Right ventricle myocardium superior (tissue), 1 donor: ENCODE results near the gene AKAP12. TPM values are rescaled to one million over a fixed set of nuclear protein-coding genes. Genes with fewer than 3 reads are reported as not detected.
"Not testable (repeated sequence)": the region's sequence is repeated elsewhere in the genome, so short reads cannot be mapped to it uniquely, and the experiment has no call there.

ENCODE experiments used
- ATAC-seq: fragments of 200-7000 bp; cut with Tn5 transposase; one replicate; pipeline ENCODE4 v1.9.1; 2020; ENCODE audit warnings: mild to moderate bottlenecking; ENCODE audit not compliant: poor library complexity
- DNase-seq: peaks from one replicate; pipeline ENCODE4 v3.0.0-alpha.2; 2020
- intact Hi-C: fragments of 100-400 bp; cut with DNase I; formaldehyde crosslinking; loops from one replicate; pipeline ENCODE4 v1.11.2; 2022
- total RNA-seq: library from RNA; stranded (reverse); fragmentation: NEBNext Ultra II Directional; extraction: Animal tissue kit (Norgen Biotek cat#: 25700); gene quantifications from one replicate; pipeline ENCODE4 v1.2.1, GENCODE V29; 2021
- donor health status: DM: no; HTN: yes; CAD: no; lungs with severe emphysema.

The AKAP12 gene
- total RNA-seq, 1 donor from 2014 or later = 13.9 TPM

DNA sequence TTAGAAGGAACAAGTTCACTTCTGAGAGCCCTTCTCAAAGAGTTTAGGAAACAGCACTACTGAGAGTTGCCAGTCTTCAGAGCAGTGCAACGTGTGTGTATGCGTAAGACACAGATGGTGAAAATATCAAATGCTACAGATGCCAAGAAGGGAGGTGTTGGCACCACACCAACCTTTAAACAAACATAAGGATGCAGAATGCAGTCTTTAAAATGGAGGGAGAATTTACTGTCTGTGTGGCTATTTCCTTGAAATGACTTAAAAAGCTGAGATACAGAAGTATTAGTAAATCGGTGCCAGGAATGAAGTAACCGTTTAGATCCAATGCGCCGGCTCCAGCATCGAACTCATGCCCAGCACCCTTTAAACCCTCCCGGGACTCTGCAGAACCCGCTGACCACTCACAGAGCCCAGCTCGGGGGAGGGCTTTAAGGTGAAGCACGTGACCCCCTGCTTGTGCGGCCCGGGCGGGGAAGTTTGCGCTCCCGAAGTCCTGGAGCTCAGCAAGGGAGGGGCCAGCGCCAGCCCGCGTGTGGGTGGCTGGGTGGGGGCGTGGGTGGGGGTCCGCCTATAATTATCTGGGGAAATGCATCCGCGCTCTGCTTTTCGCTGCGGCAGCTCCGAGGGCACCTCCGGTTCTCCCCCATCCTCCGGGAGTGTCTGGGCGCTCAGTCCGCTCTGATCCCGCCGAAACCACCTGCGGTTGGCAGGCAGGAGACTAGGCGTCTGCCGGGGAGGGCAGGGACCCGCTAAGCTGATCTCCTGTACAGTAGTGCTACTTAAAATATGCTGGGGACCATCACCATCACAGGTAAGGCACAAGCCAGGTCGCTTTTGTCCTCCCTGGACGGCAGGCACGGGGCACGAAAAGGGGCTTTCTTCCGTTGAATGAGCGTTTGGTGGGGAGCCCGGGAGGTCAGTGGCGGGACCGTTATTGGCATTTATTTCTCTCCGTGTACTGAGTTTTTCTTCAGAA lies 85.6 kb downstream of the AKAP12 start:
- peak; percentile 76 for ATAC-seq
- intact Hi-C loops = loop anchor here (2.0 to 5.0 kb wide), 2 partner anchors 313 to 433 kb away; no protein-coding TSS in a partner anchor
- DNase-seq = peak; percentile 74

- intact Hi-C loops = loop anchor here (5.0 kb wide), 1 partner anchor 434 kb away; no protein-coding TSS in a partner anchor
- no peak for ATAC-seq
Measured at GRCh38 chr6:151326116-151326825, 86.5 kb downstream of the AKAP12 start.

GRCh38 chr6:151327101-151327500 lies 87.3 kb downstream of the AKAP12 start:
- ATAC-seq = no peak
- intact Hi-C loops = loop anchor here (5.0 kb wide), 1 partner anchor 435 kb away; no protein-coding TSS in a partner anchor
- DNase-seq = no peak

More at GRCh38 chr6:151326116-151326825, 86.5 kb downstream of the AKAP12 start:
- no peak for DNase-seq

DNA sequence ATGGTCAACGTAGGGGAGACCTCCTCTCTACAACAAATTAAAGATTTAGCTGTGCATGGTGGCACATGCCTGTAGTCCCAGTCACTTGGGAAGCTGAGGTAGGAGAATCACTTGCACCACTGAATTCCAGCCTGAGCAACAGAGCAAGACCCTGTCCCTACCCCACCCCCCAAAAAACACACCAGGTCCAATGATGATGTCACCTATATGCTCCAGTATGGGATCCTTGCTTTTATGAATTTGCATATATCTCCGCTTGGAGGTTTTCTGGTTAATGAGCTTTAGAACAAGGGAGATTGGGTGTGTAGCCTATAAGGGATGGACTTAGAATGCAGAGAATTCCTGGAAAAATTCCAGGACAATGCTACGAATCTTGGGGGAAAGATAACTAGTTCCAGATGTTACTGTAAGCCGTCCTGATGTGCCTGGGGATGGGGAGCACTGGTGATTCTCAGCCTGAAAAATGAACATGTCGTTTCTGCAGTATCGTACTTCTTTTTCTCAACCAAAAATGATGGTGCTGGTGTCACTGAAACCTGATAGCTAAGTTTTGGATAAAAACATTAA lies 90.4 kb downstream of the AKAP12 start:
- no peak for DNase-seq
- intact Hi-C loops = loop anchor here (10.0 kb wide), 1 partner anchor 915 kb away; no protein-coding TSS in a partner anchor
- ATAC-seq = no peak

DNA sequence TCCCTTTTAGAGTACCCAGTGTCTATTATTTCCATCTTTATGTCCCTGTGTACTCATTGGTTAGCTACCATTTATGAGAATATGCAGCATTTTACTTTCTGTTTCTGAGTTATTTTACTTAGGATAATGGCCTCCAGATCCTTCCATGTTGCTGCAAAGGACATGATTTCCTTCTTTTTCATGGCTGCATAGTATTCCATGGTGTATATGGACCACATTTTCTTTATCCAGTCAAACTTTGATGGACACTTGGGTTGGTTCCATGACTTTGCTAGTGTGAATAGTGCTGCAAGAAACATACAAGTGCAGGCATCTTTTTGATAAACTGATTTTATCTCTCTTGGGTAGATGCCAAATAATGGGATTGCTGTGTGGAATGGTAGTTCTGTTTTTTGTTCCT lies 96.2 kb downstream of the AKAP12 start:
- ATAC-seq = no peak
- DNase-seq = no peak
- intact Hi-C loops = loop anchor here (10.0 kb wide), 1 partner anchor 921 kb away; no protein-coding TSS in a partner anchor

GRCh38 chr6:151338651-151339200 lies 99.0 kb downstream of the AKAP12 start:
- ATAC-seq (no peak), DNase-seq (no peak)
- intact Hi-C loops = loop anchor here (10.0 kb wide), 1 partner anchor 924 kb away; no protein-coding TSS in a partner anchor

DNA sequence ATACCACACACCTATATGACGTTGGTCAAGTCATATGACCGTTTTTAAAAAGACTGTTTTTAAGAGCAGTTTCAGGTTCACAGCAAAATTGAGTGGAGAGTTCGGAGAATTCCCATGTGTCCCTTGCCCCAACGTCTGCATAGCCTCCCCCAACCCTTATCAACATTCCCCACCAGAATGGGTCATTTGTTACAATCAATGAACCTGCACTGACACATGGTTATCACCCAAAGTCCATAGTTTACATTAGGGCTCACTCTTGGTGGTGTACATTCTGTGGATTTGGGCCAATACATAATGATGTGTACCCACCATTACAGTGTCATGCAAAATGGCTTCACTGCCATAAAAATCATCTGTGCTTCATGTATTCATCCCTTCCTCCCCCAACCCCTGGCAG lies 99.6 kb downstream of the AKAP12 start:
- no peak for DNase-seq
- intact Hi-C loops = loop anchor here (10.0 kb wide), 1 partner anchor 925 kb away; no protein-coding TSS in a partner anchor
- ATAC-seq = no peak

DNA sequence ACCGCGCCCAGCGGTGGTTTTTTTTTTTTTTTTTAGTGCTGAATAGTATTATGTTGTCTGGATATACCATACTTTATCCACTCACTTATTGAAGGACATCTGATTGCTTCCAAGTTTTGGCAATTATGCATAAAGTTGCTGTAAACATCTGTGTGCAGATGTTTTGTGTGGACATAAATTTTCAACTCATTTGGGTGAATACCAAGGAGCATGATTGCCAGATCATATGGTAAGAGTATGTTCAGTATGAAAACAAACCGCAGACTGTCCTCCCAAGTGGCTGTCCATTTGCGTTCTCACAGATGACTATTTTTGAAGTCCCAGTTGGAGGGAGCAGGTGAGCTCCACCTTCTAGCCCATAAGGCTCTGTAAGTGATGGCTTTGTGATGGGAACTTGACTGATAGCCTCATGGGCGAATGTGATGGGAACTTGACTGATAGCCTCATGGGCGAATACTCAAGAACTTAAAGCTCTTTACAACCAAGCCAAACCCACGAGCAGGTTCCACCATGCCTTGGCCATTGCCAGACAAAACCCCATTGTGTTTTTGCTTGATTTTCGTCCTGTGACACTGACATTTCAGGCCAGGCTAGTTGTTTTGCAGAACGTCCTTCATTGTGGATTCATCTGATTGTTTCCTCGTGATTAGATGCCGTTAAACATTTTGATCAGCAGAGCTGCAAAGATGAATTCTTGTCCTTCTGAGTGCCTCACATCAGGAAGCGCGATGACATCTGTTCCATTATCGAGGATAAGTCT lies 100.6 kb downstream of the AKAP12 start:
- ATAC-seq (no peak), DNase-seq (no peak)
- intact Hi-C loops = no loop called here

- intact Hi-C loops = no loop called here
- no peak for ATAC-seq
- no peak for DNase-seq
Measured at GRCh38 chr6:151341476-151342195, 101.9 kb downstream of the AKAP12 start.

DNA sequence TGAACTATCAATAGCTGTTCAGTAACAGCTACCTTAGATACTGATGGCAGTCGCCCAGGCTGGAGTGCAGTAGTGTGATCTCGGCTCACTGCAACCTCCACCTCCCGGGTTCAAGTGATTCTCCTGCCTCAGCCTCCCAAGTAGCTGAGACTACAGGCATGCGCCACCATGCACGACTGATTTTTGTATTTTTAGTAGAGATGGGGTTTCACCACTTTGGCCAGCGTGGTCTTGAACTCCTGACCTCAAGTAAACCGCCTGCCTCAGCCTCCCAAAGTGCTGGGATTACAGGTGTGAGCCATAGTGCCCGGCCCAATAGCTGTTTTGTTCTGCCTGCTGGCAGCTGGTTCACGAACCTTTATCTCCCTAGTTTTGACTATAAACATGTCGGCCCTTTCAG lies 103.0 kb downstream of the AKAP12 start:
- intact Hi-C loops, ATAC-seq: not testable (repeated sequence)

DNA sequence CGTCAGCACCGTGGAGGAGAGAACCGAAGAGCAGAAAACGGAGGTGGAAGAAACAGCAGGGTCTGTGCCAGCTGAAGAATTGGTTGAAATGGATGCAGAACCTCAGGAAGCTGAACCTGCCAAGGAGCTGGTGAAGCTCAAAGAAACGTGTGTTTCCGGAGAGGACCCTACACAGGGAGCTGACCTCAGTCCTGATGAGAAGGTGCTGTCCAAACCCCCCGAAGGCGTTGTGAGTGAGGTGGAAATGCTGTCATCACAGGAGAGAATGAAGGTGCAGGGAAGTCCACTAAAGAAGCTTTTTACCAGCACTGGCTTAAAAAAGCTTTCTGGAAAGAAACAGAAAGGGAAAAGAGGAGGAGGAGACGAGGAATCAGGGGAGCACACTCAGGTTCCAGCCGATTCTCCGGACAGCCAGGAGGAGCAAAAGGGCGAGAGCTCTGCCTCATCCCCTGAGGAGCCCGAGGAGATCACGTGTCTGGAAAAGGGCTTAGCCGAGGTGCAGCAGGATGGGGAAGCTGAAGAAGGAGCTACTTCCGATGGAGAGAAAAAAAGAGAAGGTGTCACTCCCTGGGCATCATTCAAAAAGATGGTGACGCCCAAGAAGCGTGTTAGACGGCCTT lies 110.0 kb downstream of the AKAP12 start:
- intact Hi-C loops = no loop called here
- DNase-seq (no peak), ATAC-seq (no peak)

More for the DNA sequence above, 103.0 kb downstream of the AKAP12 start:
- not testable (repeated sequence) for DNase-seq

DNA sequence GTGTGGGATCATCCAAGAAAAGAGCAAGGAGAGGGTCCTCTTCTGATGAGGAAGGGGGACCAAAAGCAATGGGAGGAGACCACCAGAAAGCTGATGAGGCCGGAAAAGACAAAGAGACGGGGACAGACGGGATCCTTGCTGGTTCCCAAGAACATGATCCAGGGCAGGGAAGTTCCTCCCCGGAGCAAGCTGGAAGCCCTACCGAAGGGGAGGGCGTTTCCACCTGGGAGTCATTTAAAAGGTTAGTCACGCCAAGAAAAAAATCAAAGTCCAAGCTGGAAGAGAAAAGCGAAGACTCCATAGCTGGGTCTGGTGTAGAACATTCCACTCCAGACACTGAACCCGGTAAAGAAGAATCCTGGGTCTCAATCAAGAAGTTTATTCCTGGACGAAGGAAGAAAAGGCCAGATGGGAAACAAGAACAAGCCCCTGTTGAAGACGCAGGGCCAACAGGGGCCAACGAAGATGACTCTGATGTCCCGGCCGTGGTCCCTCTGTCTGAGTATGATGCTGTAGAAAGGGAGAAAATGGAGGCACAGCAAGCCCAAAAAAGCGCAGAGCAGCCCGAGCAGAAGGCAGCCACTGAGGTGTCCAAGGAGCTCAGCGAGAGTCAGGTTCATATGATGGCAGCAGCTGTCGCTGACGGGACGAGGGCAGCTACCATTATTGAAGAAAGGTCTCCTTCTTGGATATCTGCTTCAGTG lies 110.8 kb downstream of the AKAP12 start:
- ATAC-seq = no peak
- no peak for DNase-seq
- intact Hi-C loops = no loop called here

- intact Hi-C loops = no loop called here
- ATAC-seq = no peak
- no peak for DNase-seq
Measured at GRCh38 chr6:151351146-151351700, 111.5 kb downstream of the AKAP12 start.

DNA sequence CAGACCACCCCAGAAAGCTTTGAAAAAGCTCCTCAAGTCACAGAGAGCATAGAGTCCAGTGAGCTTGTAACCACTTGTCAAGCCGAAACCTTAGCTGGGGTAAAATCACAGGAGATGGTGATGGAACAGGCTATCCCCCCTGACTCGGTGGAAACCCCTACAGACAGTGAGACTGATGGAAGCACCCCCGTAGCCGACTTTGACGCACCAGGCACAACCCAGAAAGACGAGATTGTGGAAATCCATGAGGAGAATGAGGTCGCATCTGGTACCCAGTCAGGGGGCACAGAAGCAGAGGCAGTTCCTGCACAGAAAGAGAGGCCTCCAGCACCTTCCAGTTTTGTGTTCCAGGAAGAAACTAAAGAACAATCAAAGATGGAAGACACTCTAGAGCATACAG lies 112.0 kb downstream of the AKAP12 start:
- DNase-seq = no peak
- intact Hi-C loops = no loop called here
- no peak for ATAC-seq

DNA sequence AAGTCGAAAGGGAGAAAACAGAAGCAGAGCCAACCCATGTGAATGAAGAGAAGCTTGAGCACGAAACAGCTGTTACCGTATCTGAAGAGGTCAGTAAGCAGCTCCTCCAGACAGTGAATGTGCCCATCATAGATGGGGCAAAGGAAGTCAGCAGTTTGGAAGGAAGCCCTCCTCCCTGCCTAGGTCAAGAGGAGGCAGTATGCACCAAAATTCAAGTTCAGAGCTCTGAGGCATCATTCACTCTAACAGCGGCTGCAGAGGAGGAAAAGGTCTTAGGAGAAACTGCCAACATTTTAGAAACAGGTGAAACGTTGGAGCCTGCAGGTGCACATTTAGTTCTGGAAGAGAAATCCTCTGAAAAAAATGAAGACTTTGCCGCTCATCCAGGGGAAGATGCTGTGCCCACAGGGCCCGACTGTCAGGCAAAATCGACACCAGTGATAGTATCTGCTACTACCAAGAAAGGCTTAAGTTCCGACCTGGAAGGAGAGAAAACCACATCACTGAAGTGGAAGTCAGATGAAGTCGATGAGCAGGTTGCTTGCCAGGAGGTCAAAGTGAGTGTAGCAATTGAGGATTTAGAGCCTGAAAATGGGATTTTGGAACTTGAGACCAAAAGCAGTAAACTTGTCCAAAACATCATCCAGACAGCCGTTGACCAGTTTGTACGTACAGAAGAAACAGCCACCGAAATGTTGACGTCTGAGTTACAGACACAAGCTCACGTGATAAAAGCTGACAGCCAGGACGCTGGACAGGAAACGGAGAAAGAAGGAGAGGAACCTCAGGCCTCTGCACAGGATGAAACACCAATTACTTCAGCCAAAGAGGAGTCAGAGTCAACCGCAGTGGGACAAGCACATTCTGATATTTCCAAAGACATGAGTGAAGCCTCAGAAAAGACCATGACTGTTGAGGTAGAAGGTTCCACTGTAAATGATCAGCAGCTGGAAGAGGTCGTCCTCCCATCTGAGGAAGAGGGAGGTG lies 112.9 kb downstream of the AKAP12 start:
- ATAC-seq = no peak
- intact Hi-C loops = no loop called here

More for the DNA sequence above, 112.9 kb downstream of the AKAP12 start:
- DNase-seq = no peak
